ENCODE measurements around the gene HSPA1A. TPM values are rescaled to one million over a fixed set of nuclear protein-coding genes. Genes with fewer than 3 reads are reported as not detected.

The HSPA1A gene
- total and polyA plus RNA-seq, 5 donors = 167 to 328 (median 286) TPM

GRCh38 chr6:31827286-31828079 lies 12.1 kb downstream of the HSPA1A start, which contains the start of gene HSPA1B:
Gene HSPA1B (plus strand): TSS chr6:31827738. CDS start chr6:31827951, 213 bp downstream.
- H3K27ac ChIP-seq (ENCODE audit: low read length) = peak within 1 kb of the TSS; percentile 99
- H3K4me3 ChIP-seq (ENCODE audit: low read length) = peak within 1 kb of the TSS; percentile 77
- peak; percentile 99 to 100 (median 100) for DNase-seq
- ATAC-seq = peak; percentile 97
- H3K4me1 ChIP-seq (ENCODE audit: control insufficient read depth, insufficient read depth, low read length) = peaks cover 5% of the 10 kb centered on the region
- intact Hi-C loops (cut with DNase I) = loop anchor here in 1 of 4 donors (2.0 kb wide), 1 partner anchor 99 kb away; the partner anchor contains the start of gene DDAH2
- no peaks in the 10 kb centered on the region for H3K9me3 ChIP-seq (ENCODE audit: control insufficient read depth, low read length)
- under 1% methylated on average over 52 of the region's 56 CpGs for WGBS
- H3K27me3 ChIP-seq (ENCODE audit: control insufficient read depth, insufficient read depth) = no peaks in the 10 kb centered on the region

DNA sequence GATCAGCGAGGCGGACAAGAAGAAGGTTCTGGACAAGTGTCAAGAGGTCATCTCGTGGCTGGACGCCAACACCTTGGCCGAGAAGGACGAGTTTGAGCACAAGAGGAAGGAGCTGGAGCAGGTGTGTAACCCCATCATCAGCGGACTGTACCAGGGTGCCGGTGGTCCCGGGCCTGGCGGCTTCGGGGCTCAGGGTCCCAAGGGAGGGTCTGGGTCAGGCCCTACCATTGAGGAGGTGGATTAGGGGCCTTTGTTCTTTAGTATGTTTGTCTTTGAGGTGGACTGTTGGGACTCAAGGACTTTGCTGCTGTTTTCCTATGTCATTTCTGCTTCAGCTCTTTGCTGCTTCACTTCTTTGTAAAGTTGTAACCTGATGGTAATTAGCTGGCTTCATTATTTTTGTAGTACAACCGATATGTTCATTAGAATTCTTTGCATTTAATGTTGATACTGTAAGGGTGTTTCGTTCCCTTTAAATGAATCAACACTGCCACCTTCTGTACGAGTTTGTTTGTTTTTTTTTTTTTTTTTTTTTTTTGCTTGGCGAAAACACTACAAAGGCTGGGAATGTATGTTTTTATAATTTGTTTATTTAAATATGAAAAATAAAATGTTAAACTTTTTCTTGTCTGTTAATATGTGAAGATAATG lies 14.4 kb downstream of the HSPA1A start:
- intact Hi-C loops (cut with DNase I) = loop anchor here in 3 of 4 donors (2.0 to 10.0 kb wide), 3 partner anchors 95 to 149 kb away; partner anchors contain the start of genes CLIC1 (in 1 of the 3), DDAH2 (in 1 of the 3), LY6G5C (in 1 of the 3) and LY6G6C (in 1 of the 3)
- Histone ChIP-seq H3K9me3 (ENCODE audit: control insufficient read depth, low read length) (no peaks in the 10 kb centered on the region), H3K4me1 (ENCODE audit: control insufficient read depth, insufficient read depth, low read length) (peaks cover 5% of the 10 kb centered on the region), H3K27ac (ENCODE audit: low read length) (no peak overlapping the region), H3K4me3 (ENCODE audit: low read length) (peak overlapping the region; percentile 96), H3K27me3 (ENCODE audit: control insufficient read depth, insufficient read depth) (no peaks in the 10 kb centered on the region)
- ATAC-seq = no peak
- WGBS = under 1% methylated on average over 10 of the region's 15 CpGs
- DNase-seq = peak in 2 of 3 donors; percentile 62 to 66

DNA sequence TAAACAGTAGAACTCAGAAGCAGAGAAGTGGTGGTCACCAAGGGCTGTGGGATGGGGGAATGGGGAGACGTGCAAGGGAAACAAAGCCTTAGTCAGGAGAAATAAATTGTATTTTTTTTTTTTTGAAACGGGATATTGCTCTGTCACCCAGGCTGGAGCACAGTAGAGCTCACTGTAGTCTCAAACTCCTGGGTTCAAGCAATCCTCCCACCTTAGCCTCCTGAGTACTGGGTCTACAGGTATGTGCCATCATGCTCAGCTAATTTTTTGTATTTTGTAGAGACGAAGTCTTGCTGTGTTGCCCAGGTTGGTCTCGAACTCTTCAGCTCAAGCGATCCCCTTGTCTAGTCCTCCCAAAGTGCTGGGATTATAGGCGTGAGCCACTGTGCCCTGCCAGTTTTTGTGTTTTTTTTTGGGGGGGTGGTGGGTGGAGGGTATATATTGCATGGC lies 15.6 kb downstream of the HSPA1A start:
- DNase-seq = peak in 1 of 3 donors; percentile 3
- intact Hi-C loops (cut with DNase I) = loop anchor here in 3 of 4 donors (2.0 to 10.0 kb wide), 3 partner anchors 96 to 150 kb away; partner anchors contain the start of genes CLIC1 (in 1 of the 3), DDAH2 (in 1 of the 3), LY6G5C (in 1 of the 3) and LY6G6C (in 1 of the 3)
- H3K9me3 ChIP-seq (ENCODE audit: control insufficient read depth, low read length) = no peaks in the 10 kb centered on the region
- peaks cover 4% of the 10 kb centered on the region for H3K4me1 ChIP-seq (ENCODE audit: control insufficient read depth, insufficient read depth, low read length)
- ATAC-seq = no peak
- no peak overlapping the region for H3K27ac ChIP-seq (ENCODE audit: low read length)
- H3K4me3 ChIP-seq (ENCODE audit: low read length) = peak overlapping the region; percentile 96
- H3K27me3 ChIP-seq (ENCODE audit: control insufficient read depth, insufficient read depth) = no peaks in the 10 kb centered on the region
- WGBS = 53% methylated on average over 6 of the region's 6 CpGs

DNA sequence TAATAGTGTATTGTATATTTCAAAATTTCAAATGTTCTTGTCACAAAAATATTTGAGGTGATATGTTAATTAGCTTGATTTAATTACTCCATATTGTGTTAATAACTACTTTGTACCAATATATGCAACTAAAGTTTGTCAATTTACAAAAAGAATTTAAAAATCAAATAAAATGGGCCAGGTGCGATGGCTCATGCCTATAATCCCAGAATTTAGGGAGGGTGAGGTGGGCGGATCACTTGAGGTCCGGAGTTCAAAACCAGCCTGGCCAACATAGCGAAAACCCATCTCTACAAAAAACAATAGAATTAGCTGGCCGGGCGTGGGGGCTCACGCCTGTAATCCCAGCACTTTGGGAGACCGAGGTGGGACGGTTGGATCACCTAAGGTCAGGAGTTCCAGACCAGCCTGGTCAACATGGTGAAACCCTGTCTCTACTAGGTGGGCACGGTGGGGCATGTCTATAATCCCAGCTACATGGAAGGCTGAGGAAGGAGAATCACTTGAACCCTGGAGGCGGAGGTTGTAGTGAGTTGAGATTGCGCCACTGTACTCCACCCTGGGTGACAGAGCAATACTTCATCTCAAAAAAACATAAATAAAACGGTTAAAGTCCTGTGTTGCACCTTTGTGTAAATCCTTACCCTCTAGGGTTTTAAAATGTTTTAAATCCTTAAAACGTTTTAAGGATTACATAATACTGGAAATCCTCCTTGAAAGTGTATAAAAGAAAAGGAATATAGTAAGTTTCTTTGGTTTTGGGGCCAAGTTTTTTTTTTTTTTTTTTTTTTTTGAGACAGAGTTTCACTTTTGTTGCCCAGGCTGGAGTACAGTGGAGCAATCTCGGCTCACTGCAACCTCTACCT lies 16.2 kb downstream of the HSPA1A start:
- intact Hi-C loops (cut with DNase I) = loop anchor here in 3 of 4 donors (2.0 to 10.0 kb wide), 3 partner anchors 97 to 151 kb away; partner anchors contain the start of genes CLIC1 (in 1 of the 3), DDAH2 (in 1 of the 3), LY6G5C (in 1 of the 3) and LY6G6C (in 1 of the 3)
- no peaks in the 10 kb centered on the region for H3K4me1 ChIP-seq (ENCODE audit: control insufficient read depth, insufficient read depth, low read length)

GRCh38 chr6:31834367-31835250 lies 19.3 kb downstream of the HSPA1A start:
- peak overlapping the region; percentile 99 for H3K27ac ChIP-seq (ENCODE audit: low read length)
- peaks cover 8% of the 10 kb centered on the region for H3K4me1 ChIP-seq (ENCODE audit: control insufficient read depth, insufficient read depth, low read length)
- no peaks in the 10 kb centered on the region for H3K27me3 ChIP-seq (ENCODE audit: control insufficient read depth, insufficient read depth)
- H3K9me3 ChIP-seq (ENCODE audit: control insufficient read depth, low read length) = no peaks in the 10 kb centered on the region
- peak overlapping the region; percentile 98 for H3K4me3 ChIP-seq (ENCODE audit: low read length)
- intact Hi-C loops (cut with DNase I) = loop anchor here in 2 of 4 donors (10.0 kb wide), 2 partner anchors 100 to 110 kb away; partner anchors contain the start of genes CLIC1 (in 1 of the 2), DDAH2 (in 1 of the 2), LY6G6C (in 1 of the 2) and MPIG6B (in 1 of the 2)
- DNase-seq = peak; percentile 88 to 96 (median 95)
- under 1% methylated on average over 59 of the region's 59 CpGs for WGBS
- peak; percentile 93 to 94 for ATAC-seq

More for the DNA sequence above, 16.2 kb downstream of the HSPA1A start:
- no peak for ATAC-seq
- 85% methylated on average over 15 of the region's 15 CpGs for WGBS
- no peaks in the 10 kb centered on the region for H3K9me3 ChIP-seq (ENCODE audit: control insufficient read depth, low read length)
- peak overlapping the region; percentile 96 for H3K4me3 ChIP-seq (ENCODE audit: low read length)
- H3K27me3 ChIP-seq (ENCODE audit: control insufficient read depth, insufficient read depth) = no peaks in the 10 kb centered on the region
- DNase-seq = peak in 1 of 3 donors; percentile 23
- no peak overlapping the region for H3K27ac ChIP-seq (ENCODE audit: low read length)

DNA sequence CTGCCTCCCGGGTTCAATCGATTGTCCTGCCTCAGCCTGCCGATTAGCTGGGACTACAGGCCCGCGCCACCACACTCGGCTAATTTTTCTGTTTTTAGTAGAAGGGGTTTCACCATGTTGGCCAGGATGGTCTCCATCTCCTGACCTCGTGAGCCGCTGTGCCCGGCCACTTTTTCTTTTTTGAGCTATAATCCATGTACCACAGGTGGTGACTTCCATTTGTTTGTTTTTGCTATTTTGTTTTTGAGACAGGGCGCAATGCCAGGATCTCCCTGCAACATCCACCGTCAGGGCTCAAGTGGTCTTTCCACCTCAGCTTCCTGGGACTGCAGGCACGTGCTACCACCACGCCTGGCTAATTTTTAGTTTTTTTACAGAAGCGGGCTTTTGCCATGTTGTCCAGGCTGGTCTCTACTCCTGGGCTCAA lies 20.7 kb downstream of the HSPA1A start:
- H3K9me3 ChIP-seq (ENCODE audit: control insufficient read depth, low read length) = no peaks in the 10 kb centered on the region
- DNase-seq (no peak), ATAC-seq (no peak)
- H3K27me3 ChIP-seq (ENCODE audit: control insufficient read depth, insufficient read depth) = no peaks in the 10 kb centered on the region
- WGBS = 16% methylated on average over 14 of the region's 14 CpGs
- H3K4me3 ChIP-seq (ENCODE audit: low read length) = peak overlapping the region; percentile 98
- H3K27ac ChIP-seq (ENCODE audit: low read length) = peak overlapping the region; percentile 70
- intact Hi-C loops (cut with DNase I) = loop anchor here in 2 of 4 donors (10.0 kb wide), 2 partner anchors 101 to 111 kb away; partner anchors contain the start of genes CLIC1 (in 1 of the 2), DDAH2 (in 1 of the 2), LY6G6C (in 1 of the 2) and MPIG6B (in 1 of the 2)
- H3K4me1 ChIP-seq (ENCODE audit: control insufficient read depth, insufficient read depth, low read length) = peaks cover 8% of the 10 kb centered on the region

DNA sequence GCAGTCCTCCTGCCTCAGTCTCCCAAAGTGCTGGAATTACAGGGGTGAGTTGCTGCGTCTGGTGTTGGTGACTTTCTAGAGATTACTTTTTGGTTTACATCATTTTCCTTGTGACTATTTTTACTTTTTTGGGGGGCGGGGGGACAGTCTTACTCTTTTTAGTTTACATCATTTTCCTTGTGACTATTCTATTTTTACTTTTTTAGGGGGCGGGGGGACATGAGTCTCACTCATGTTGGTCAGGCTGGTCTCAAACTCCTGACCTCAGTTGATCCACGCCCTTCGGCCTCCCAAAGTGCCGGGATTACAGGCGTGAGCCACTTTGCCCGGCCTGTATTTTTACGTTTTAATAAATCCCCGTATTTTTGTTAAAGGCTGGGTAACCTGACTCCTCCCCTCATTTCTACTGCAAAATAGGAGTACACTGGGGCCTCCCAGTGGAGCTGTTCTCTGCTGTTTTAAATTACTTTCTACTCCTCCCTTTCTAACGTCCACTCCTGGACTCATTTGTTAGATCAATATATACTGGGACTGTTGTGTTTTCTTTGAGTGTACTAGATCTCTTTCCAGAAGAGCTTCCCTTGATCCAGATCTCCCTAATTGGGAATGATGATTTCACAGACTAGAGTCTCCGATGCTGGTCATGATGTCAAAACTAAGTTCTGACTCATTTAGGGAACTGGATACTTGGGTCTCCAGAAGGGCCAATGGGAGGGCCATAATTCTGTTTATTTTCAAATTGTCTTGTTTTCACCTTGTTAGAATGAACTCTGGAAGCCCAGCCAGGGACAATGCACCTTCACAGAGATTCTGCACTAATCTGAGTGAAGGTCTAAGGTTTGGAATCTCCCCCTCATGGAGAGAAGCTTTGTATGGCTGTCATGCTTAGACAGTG lies 21.4 kb downstream of the HSPA1A start:
- WGBS = 22% methylated on average over 12 of the region's 12 CpGs
- DNase-seq = peak in 1 of 3 donors; percentile 21
- Histone ChIP-seq H3K9me3 (ENCODE audit: control insufficient read depth, low read length) (no peaks in the 10 kb centered on the region), H3K4me1 (ENCODE audit: control insufficient read depth, insufficient read depth, low read length) (peaks cover 8% of the 10 kb centered on the region), H3K27me3 (ENCODE audit: control insufficient read depth, insufficient read depth) (no peaks in the 10 kb centered on the region), H3K27ac (ENCODE audit: low read length) (peak overlapping the region; percentile 70), H3K4me3 (ENCODE audit: low read length) (peak overlapping the region; percentile 98)
- ATAC-seq = no peak
- intact Hi-C loops (cut with DNase I) = loop anchor here in 2 of 4 donors (10.0 kb wide), 2 partner anchors 102 to 112 kb away; partner anchors contain the start of genes CLIC1 (in 1 of the 2), DDAH2 (in 1 of the 2), LY6G6C (in 1 of the 2) and MPIG6B (in 1 of the 2)

- H3K4me1 ChIP-seq (ENCODE audit: control insufficient read depth, insufficient read depth, low read length) = peaks cover 8% of the 10 kb centered on the region
- intact Hi-C loops (cut with DNase I) = loop anchor here in 2 of 4 donors (10.0 kb wide), 2 partner anchors 103 to 113 kb away; partner anchors contain the start of genes CLIC1 (in 1 of the 2), DDAH2 (in 1 of the 2), LY6G6C (in 1 of the 2) and MPIG6B (in 1 of the 2)
- ATAC-seq = no peak
- H3K4me3 ChIP-seq (ENCODE audit: low read length) = no peak overlapping the region
- H3K27ac ChIP-seq (ENCODE audit: low read length) = no peak overlapping the region
- WGBS = 31% methylated on average over 1 of the region's 1 CpG
- no peaks in the 10 kb centered on the region for H3K9me3 ChIP-seq (ENCODE audit: control insufficient read depth, low read length)
- DNase-seq = no peak
- no peaks in the 10 kb centered on the region for H3K27me3 ChIP-seq (ENCODE audit: control insufficient read depth, insufficient read depth)
These were observed 22.2 kb downstream of the HSPA1A start for GRCh38 chr6:31837369-31838113.

All from right cardiac atrium (tissue), 5 donors.